HFFc6 (cell line): ENCODE data around the gene GAB3. TPM values are rescaled to one million over a fixed set of nuclear protein-coding genes. Genes with fewer than 3 reads are reported as not detected.
"Not testable (repeated sequence)": the region's sequence is repeated elsewhere in the genome, so short reads cannot be mapped to it uniquely, and the experiment has no call there.

Experiments
- DNase-seq: peaks from one replicate; pipeline ENCODE4 v3.0.0-alpha.2; 2018
- H3K27ac Mint-ChIP-seq: 2 replicates; pipeline ENCODE4 v1.8.0; 2020; ENCODE audit warnings: mild to moderate bottlenecking, mixed read lengths
- H3K27me3 Mint-ChIP-seq: 2 replicates; pipeline ENCODE4 v1.8.0; 2021; ENCODE audit warnings: mild to moderate bottlenecking, moderate library complexity, mixed read lengths; ENCODE audit not compliant: insufficient read depth
- H3K36me3 Mint-ChIP-seq: 2 replicates; pipeline ENCODE4 v1.8.0; 2021; ENCODE audit warnings: low read depth, mixed read lengths
- H3K4me1 Mint-ChIP-seq: 2 replicates; pipeline ENCODE4 v1.8.0; 2020; ENCODE audit warnings: low read depth, mixed read lengths
- H3K4me3 Mint-ChIP-seq: 2 replicates; pipeline ENCODE4 v1.8.0; 2020; ENCODE audit warnings: mild to moderate bottlenecking, moderate library complexity, mixed read lengths
- H3K9me3 Mint-ChIP-seq: 2 replicates; pipeline ENCODE4 v1.8.0; 2020; ENCODE audit warnings: mild to moderate bottlenecking, mixed read lengths
- CTCF ChIP-seq: fragments of 200-600 bp; sonication (generic); IDR thresholded peaks from 2 replicates; pipeline ENCODE4 v1.5.0; 2021; ENCODE audit warnings: antibody characterized with exemption, mild to moderate bottlenecking
- total RNA-seq, 6 experiments: library from RNA; stranded (reverse); fragmentation: NEBNext Ultra II Directional; extraction: Animal tissue kit (Norgen Biotek cat#: 25700); gene quantifications; 2 replicates in 1 of 6; 3 replicates in 5 of 6; pipeline ENCODE4 v1.2.3, GENCODE V29; 2021

Gene GAB3
- total RNA-seq, 6 experiments from 2014 or later = 0.05 to 0.50 (median 0.16) TPM

- Mint-ChIP-seq H3K4me1 (no peaks in the 10 kb centered on the region), H3K36me3 (no peaks in the 10 kb centered on the region)
Measured at GRCh38 chrX:154648931-154649330, 101.9 kb downstream of the GAB3 start.

GRCh38 chrX:154645745-154646378 is 105.0 kb downstream of the GAB3 start:
- H3K36me3 Mint-ChIP-seq, H3K4me3 Mint-ChIP-seq, H3K27ac Mint-ChIP-seq, H3K4me1 Mint-ChIP-seq, DNase-seq, H3K9me3 Mint-ChIP-seq, H3K27me3 Mint-ChIP-seq: not testable (repeated sequence)

More at GRCh38 chrX:154648931-154649330, 101.9 kb downstream of the GAB3 start:
- Mint-ChIP-seq H3K27me3 (peaks cover 2% of the 10 kb centered on the region; the same call in 1 of the 2 replicates), H3K27ac (no peak overlapping the region), H3K4me3 (no peak overlapping the region), H3K9me3 (no peaks in the 10 kb centered on the region)
- no peak for TF ChIP-seq CTCF
- no peak for DNase-seq

GRCh38 chrX:154643708-154644107 is 107.2 kb downstream of the GAB3 start:
- not testable (repeated sequence) for H3K4me1 Mint-ChIP-seq, H3K27ac Mint-ChIP-seq, DNase-seq, H3K4me3 Mint-ChIP-seq, H3K36me3 Mint-ChIP-seq, H3K9me3 Mint-ChIP-seq, H3K27me3 Mint-ChIP-seq

GRCh38 chrX:154641740-154642139 is 109.1 kb downstream of the GAB3 start:
- H3K27me3 Mint-ChIP-seq, DNase-seq, H3K4me3 Mint-ChIP-seq, H3K9me3 Mint-ChIP-seq, H3K36me3 Mint-ChIP-seq, H3K27ac Mint-ChIP-seq, H3K4me1 Mint-ChIP-seq: not testable (repeated sequence)

- H3K27ac Mint-ChIP-seq, H3K27me3 Mint-ChIP-seq, H3K9me3 Mint-ChIP-seq, H3K36me3 Mint-ChIP-seq, H3K4me3 Mint-ChIP-seq, DNase-seq, H3K4me1 Mint-ChIP-seq: not testable (repeated sequence)
Measured at GRCh38 chrX:154633661-154634060, 117.2 kb downstream of the GAB3 start.

- not testable (repeated sequence) for H3K4me3 Mint-ChIP-seq, H3K4me1 Mint-ChIP-seq, H3K9me3 Mint-ChIP-seq, H3K27me3 Mint-ChIP-seq, H3K27ac Mint-ChIP-seq, H3K36me3 Mint-ChIP-seq, DNase-seq
Measured at GRCh38 chrX:154630949-154631348, 119.9 kb downstream of the GAB3 start.

GRCh38 chrX:154628960-154629359 is 121.9 kb downstream of the GAB3 start:
- not testable (repeated sequence) for H3K36me3 Mint-ChIP-seq, H3K4me1 Mint-ChIP-seq, H3K4me3 Mint-ChIP-seq, H3K27ac Mint-ChIP-seq, DNase-seq, H3K9me3 Mint-ChIP-seq, H3K27me3 Mint-ChIP-seq

Other genes with a start within 250 kb of the GAB3 start
- 10 to 100 TPM; 56.9 to 67.8 (median 59.4) TPM for gene FAM3A, start 234.8 kb downstream of the GAB3 start, total RNA-seq
- gene G6PD, start 204.2 kb downstream of the GAB3 start, total RNA-seq = 100 to 1,000 TPM; 119 to 226 (median 192) TPM
- 10 to 100 TPM; 32.5 to 38.9 (median 37.5) TPM for gene IKBKG, start 203.5 kb downstream of the GAB3 start, total RNA-seq
- not detected for gene CTAG1A, start 165.9 kb downstream of the GAB3 start, total RNA-seq
- gene CTAG1B, start 131.8 kb downstream of the GAB3 start, total RNA-seq = not detected
- gene CTAG2, start 97.5 kb downstream of the GAB3 start, total RNA-seq = not detected
- 10 to 100 TPM; 44.6 to 55.5 (median 51.1) TPM for gene DKC1, start 11.8 kb upstream of the GAB3 start, total RNA-seq
- 10 to 100 TPM; 17.0 to 22.7 (median 20.5) TPM for gene MPP1, start 54.4 kb upstream of the GAB3 start, total RNA-seq
- not detected for gene SMIM9, start 83.6 kb upstream of the GAB3 start, total RNA-seq
- 1 to 10 TPM; 4.8 to 8.4 (median 6.6) TPM for gene F8A1, start 135.3 kb upstream of the GAB3 start, total RNA-seq